Hematopoietic multipotent progenitor cell treated with erythropoietin and hydrocortisone succinate and interleukin-3 and kit ligand, for 15 days (in vitro differentiated cells): ENCODE measurements around the gene SEC61A2.
"Not testable (repeated sequence)": the region's sequence is repeated elsewhere in the genome, so short reads cannot be mapped to it uniquely, and the experiment has no call there.

Experiments
- DNase-seq: peaks from one replicate; pipeline ENCODE4 v3.0.0-alpha.2; 2015; ENCODE audit warnings: low spot score

Gene SEC61A2

DNA sequence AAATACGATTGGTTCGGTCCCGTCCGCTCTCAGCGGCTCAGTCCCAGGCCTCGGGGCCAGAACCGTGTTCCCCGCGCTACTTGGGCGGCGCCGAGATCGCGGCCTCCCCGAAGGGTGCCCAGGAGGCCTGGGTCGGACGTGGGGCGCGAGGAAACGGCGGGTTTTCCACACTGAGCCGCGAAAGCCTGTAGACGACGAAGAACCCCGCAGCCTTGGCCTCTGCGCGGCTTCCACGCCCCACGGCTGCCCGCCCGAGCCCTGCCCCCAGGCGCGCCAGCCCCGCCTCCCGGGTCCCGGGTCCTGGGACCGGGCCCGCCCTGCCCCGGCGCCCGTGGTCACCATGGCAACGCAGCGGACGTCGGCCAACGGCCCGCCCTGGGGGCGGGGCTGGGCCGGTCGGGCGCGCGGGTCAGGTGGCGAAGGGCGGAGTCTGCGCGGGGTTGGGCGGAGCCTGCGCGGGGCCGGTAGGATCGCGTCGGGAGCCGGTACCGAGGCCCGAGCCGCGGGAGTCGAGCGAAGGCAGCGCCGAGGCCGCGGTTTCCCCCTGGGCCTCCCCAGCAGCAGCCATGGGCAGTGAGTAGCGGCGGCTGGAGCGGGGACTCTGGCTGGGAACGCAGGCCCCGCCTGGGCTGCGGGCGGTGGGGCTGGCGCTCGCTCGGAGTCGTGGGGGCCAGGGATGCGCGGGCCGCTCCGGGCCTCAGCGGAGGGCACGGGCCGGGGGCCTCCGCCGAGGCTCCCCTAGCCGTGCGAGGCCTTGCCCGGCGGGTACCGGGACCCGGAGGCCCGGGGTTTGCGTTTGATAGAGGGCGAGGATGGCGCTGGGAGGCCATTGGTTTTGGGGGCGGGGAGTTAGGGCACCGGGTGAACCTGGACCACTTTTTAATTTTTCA, at the start of gene SEC61A2:
Gene SEC61A2 (plus strand): TSS at position 456 of the 890 bp plus-strand sequence. CDS start 111 bp downstream, at position 567.
- peak; percentile 97 for DNase-seq

- no peak for DNase-seq
Measured at GRCh38 chr10:12081470-12081869, 48.0 kb upstream of the SEC61A2 start.

GRCh38 chr10:12081879-12082557, 47.5 kb upstream of the SEC61A2 start:
- no peak for DNase-seq

DNA sequence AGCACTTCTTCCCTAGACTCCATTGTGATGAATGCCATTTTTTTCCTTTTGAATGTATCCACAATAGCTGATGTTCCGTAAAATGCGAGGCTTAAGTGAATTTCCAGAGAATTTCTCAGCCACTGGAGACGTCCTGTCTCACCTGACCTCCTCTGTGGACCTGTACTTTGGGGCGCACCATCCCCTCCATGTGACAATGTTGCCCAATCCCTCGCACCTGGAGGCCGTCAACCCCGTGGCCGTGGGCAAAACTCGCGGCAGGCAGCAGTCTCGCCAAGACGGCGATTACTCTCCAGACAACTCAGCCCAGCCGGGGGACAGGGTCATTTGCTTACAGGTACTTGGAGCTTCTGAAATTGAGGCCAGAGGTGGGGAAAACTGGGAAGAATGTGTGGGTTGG, 40.6 kb upstream of the SEC61A2 start:
- no peak for DNase-seq

GRCh38 chr10:12091421-12091820, 38.1 kb upstream of the SEC61A2 start:
- DNase-seq, result no peak

- DNase-seq, result not testable (repeated sequence)
Measured at GRCh38 chr10:12097361-12097760, 32.1 kb upstream of the SEC61A2 start.

DNA sequence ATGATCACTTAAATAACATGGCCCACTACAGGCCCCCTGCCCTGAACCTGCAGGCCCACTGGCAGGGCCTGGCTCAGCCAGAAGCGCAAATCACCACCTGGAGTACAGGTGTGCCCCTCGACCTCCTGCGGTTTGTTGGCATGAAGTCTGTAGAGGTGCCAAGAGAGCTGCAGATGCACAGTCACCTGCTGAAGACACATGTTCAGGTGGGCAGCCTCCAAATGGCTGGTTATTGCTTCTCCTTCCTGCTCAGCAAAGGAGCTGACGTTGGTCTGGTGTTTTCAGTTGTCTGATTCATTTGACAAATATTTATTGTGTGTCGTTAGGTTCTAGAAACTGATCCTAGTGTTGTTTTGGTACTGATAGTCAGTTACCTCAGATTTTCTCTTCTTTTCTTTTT, 31.7 kb upstream of the SEC61A2 start:
- no peak for DNase-seq

DNA sequence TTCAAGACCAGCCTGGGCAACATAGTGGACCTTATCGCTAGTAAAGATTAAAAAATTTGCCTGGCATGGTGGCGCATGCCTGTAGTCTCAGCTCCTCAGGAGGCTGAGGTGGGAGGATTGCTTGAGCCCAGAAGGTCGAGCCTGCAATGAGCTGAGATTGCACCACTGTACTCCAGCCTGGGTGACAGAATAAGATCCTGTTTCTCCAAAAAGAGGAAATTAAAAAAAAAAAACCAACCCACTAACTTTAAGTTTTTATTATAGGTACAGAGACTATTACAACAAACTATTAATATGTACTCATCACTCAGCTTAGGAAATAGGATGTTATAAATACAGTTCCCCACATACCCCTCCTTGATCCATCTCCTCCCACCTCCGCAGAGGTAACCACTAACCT, 30.5 kb upstream of the SEC61A2 start:
- DNase-seq, result no peak

GRCh38 chr10:12103802-12104201, 25.7 kb upstream of the SEC61A2 start:
- DNase-seq, result no peak

DNA sequence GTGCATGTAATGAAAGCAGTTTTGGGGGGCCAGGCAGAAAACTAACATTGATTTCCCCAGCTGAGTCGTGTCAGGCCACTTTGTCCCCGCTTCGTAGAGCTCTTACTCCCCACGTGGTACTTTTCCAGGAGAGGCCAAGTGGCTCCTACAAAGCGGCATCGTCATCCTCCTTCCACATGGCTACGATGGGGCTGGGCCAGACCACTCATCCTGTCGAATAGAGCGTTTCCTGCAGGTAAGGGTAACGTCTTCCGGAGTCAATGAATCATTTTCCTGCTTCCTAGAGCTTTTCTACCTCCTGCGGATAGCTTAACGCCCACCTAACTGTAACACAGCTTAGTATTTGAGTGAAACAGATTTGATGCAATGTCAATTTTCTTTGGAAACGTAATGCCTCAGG, 21.7 kb upstream of the SEC61A2 start:
- no peak for DNase-seq

DNA sequence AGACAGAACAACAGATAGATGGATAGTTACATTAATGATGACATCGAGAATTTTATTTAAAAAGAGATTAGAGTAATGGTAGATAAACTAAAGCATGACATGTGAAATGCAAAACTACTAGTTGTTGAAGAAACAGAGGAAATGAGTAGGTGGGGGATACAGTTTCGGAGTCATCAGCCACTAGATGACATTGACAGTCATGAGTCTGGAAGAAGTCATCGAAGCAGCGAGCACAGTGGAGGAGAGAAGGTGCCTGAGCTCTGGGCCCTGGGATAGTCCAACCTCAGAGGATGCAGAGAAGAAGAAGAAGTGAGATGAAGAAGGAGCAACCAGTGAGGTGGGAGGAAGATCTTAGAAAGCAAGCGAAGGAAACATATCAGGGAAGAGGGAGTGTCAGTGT, 20.2 kb upstream of the SEC61A2 start:
- no peak for DNase-seq

DNA sequence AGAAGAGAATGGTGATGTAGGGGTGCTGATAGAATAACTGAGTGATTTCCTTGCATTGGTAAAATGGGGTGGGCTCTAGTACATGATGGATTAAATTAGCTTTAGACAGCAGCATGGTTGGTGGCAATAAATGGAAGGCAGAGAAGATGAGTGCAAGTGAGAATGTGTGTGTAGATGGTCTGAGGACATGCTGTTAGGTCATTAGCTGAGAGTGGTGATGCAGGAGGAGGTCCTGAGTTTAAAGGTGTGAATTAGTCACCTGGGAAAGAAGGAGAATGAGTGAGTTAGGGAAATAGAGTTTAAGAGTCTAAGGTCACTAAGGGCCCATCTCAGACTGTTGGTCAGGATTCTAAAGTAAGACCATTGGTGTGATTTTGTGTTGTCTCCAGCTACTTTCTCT, 17.9 kb upstream of the SEC61A2 start:
- no peak for DNase-seq

DNA sequence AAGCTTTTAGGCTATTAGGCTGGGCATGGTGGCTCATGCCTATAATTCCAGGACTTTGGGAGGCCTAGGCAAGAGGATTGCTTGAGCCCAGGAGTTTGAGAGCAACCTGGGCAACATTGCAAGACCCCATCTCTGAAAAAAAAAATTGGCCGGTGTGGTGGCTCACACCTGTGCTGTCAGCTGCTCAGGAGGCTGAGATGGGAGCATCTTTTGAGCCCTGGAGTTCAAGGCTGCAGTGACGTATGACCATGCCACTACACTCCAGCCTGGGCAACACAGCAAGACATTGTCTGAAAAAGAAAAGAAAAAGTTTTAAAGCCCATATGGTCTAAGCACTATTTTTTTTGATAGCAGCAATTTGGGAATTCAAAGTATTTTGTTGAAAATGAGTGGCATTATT, 15.8 kb upstream of the SEC61A2 start:
- DNase-seq, result no peak

DNA sequence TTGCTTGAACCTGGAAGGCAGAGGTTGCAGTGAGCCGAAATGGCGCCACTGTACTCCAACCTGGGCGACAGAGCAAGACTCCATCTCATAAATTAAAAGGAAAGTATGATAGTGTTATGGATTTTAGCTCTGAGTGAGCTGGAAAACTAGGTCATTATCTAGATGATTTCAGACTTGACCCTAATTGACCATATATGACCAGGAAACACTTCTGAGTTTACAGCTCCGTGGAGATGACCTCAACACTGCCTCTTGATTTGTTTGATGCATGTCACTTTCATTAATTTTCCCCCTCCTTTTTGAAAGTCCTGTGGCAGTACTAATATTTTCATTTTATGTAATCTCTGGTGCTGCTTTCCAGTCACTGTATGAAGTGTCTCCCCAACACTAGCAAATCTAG, 7.8 kb upstream of the SEC61A2 start:
- no peak for DNase-seq

DNA sequence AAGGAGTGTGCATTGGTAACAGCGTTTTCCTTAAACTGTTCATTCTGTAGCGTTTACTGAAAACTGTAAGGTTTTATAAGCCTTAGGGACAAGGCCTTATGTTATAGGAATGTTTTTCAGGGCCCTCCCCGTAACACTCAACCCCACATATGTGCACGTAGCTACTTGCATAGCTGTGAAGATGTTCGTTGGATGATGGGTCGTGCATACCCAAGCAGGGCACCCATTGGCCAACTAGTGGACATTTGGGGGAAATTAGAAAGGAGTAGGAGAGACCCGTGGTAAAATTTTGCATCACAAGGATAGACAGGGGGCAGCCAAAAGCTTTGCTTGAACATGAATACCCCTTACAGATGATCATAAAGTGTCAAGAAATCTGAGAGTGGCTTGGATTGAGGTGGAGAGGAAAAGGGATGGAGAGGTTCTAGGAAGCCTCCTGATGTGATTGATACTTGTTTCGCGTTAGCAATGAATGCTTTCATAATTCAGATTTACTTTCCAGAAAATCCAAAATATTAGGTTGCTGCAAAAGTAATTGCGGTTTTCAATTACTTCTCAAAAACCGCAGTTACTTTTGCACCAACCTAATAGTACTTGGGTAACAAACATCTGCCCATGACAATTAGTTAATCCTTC, 878 bp downstream of the SEC61A2 start:
- DNase-seq, result peak; percentile 62

DNA sequence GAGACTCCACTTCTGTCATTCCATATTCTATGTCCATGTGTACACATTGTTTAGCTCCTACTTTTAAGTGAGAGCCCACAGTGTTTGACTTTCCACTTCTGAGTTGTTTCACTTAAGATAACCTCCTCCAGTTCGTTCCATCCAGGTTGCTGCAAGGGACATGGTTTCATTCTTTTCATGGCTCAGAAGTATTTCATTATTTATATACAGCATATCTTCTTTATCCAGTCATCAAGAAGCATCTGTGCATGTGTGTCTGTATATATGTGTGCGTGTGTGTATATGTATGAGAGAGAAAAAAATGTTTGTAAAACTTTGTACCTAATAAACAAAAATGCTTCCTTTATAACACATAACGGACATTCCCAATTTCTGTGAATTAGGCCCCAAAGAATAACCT, 6.2 kb downstream of the SEC61A2 start:
- DNase-seq, result no peak

DNA sequence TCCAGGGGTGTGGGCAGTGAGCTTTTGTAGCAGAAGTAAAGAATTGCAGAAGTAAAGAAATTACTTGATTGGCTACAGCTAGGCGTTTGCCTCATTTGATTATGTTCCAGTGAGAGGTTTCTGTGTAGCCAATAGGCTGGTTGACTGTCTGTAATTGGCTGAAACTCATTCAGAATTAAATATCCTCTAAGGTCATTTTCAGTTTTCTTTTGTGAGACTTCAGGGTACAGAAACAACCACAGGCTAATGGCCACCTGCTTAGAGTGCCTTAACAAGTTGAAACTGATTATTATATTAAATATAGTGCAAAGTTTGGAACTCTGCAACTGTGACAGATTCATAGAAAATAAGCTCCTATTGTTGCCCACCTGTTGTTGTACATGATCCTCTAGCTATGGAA, 10.6 kb downstream of the SEC61A2 start:
- no peak for DNase-seq

GRCh38 chr10:12144538-12144937, 15.1 kb downstream of the SEC61A2 start:
- DNase-seq, result no peak

DNA sequence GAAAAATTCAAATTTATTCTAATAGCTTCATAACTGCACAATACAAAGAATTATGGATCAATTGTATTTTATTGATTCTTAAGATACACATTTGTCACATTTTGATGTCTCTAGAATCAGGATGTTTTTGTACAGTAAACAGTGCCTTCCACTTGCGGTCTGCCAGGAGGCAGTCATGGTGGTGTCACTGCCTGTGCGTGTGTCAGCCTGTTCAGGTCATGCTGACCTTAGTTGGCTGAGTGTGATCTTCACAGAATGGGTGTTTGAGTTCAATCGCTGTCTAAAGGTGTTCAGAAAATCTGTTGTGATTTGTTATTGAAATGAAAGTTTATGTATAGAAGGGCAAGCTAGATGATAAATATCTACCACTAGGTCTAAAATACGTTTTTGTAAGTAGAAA, 20.7 kb downstream of the SEC61A2 start:
- no peak for DNase-seq

DNA sequence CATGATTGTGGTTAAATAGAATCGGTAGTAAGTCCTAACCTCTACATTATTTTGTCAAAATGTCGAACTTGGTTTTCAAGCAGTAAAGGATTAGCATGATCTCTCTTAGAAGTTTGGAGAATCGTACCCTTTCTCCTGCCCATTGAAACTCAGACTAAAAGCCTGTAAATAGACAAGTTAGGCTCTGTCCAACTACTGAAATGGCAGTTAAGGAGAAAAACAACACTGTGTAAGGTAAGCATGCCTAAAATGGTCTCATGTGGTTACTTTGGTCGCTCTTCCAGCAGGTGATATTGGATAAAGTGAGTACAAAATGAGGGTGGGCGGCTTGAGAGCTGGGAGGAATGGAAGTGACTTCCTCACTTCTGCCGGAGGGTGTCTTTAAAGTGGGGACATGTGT, 25.0 kb downstream of the SEC61A2 start:
- no peak for DNase-seq

DNA sequence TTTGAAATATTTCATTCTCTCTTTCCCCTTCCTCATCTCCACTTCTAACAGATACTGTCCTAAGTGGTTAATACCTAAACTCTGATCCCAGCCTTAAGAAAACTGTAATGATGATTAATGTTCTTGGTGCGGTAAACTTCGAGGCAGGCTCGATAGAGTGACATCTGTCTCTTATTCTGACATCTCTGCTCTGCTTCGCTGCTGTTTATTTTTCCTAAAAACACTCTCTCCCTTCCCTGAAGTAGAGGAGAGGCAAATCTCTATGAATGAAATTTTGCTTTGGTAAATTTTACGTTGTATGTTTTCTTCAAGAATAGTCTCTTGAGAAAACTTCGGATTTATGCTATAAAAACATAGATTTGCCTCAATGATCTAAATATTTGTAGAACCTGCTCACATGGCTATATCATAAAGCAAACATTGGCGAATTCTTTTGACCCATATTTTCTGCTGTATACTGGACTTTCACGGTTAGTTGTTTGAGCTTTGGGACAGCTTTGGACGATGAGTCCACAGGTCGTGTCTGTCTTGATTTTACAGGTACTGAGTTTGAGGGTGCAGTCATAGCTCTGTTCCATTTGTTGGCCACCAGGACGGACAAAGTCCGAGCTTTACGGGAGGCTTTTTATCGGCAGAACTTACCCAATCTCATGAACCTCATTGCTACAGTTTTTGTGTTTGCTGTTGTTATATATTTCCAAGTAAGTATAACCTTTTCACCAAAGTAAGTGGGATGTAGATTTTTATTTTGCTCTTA, 27.1 kb downstream of the SEC61A2 start:
- DNase-seq, result no peak

GRCh38 chr10:12158111-12158510, 28.6 kb downstream of the SEC61A2 start:
- DNase-seq, result no peak
